NT2/D1 (cell line): ENCODE results near the gene IFITM5.

Experiments
- DNase-seq: peaks from one replicate; pipeline ENCODE4 v3.0.0-alpha.2; 2011; ENCODE audit warnings: low read depth, low spot score
- H3K27me3 ChIP-seq: 2 replicates; pipeline ENCODE4 v1.6.0; 2011; ENCODE audit warnings: mild to moderate bottlenecking; ENCODE audit not compliant: insufficient read length, insufficient read depth
- H3K36me3 ChIP-seq: 2 replicates; pipeline ENCODE4 v1.6.1; 2011; ENCODE audit warnings: mild to moderate bottlenecking, low read length, mixed read lengths; ENCODE audit not compliant: insufficient read depth, insufficient read length
- H3K4me1 ChIP-seq: 2 replicates; pipeline ENCODE4 v1.5.1; 2011; ENCODE audit not compliant: insufficient read depth, insufficient read length
- H3K4me3 ChIP-seq: 2 replicates; pipeline ENCODE4 v1.5.1; 2011; ENCODE audit warnings: low read depth; ENCODE audit not compliant: insufficient read length
- H3K9ac ChIP-seq: 2 replicates; pipeline ENCODE4 v1.6.0; 2011; ENCODE audit warnings: low read depth; ENCODE audit not compliant: insufficient read length
- H3K9me3 ChIP-seq: 2 replicates; pipeline ENCODE4 v1.5.1; 2011; ENCODE audit warnings: mild to moderate bottlenecking, low read length; ENCODE audit not compliant: insufficient read depth
- SUZ12 ChIP-seq: IDR thresholded peaks from 2 replicates; pipeline ENCODE4 v1.6.1; 2011; ENCODE audit not compliant: insufficient read length, insufficient read depth; ENCODE audit errors: extremely low read depth
- YY1 ChIP-seq: IDR thresholded peaks from 2 replicates; pipeline ENCODE4 v1.6.1; 2011; ENCODE audit not compliant: insufficient read length, insufficient read depth
- ZNF274 ChIP-seq: IDR thresholded peaks from 2 replicates; pipeline ENCODE4 v1.6.1; 2011; ENCODE audit warnings: mild to moderate bottlenecking, low read depth, low read length

IFITM5 gene

GRCh38 chr11:292211-293121 is 6.9 kb downstream of the IFITM5 start:
- H3K9ac ChIP-seq, result no peak overlapping the region
- no peaks in the 10 kb centered on the region for H3K9me3 ChIP-seq
- no peak overlapping the region for H3K4me3 ChIP-seq
- peaks cover 59% of the 10 kb centered on the region for H3K36me3 ChIP-seq
- TF ChIP-seq SUZ12 (no peak), YY1 (no peak), ZNF274 (no peak)
- H3K27me3 ChIP-seq, result peaks cover 11% of the 10 kb centered on the region
- DNase-seq, result no peak
- H3K4me1 ChIP-seq, result peaks cover 28% of the 10 kb centered on the region

- peaks cover 25% of the 10 kb centered on the region for H3K4me1 ChIP-seq
- no peak overlapping the region for H3K4me3 ChIP-seq
- peaks cover 59% of the 10 kb centered on the region for H3K36me3 ChIP-seq
- H3K27me3 ChIP-seq, result peaks cover 17% of the 10 kb centered on the region
- TF ChIP-seq YY1 (no peak), SUZ12 (no peak), ZNF274 (no peak)
- DNase-seq, result no peak
- H3K9ac ChIP-seq, result peak overlapping the region; percentile 37
- H3K9me3 ChIP-seq, result no peaks in the 10 kb centered on the region
These were observed 7.8 kb downstream of the IFITM5 start for GRCh38 chr11:291281-292210.

GRCh38 chr11:290621-291231 is 8.6 kb downstream of the IFITM5 start:
- peaks cover 27% of the 10 kb centered on the region for H3K4me1 ChIP-seq
- DNase-seq, result no peak
- H3K9me3 ChIP-seq, result no peaks in the 10 kb centered on the region
- TF ChIP-seq SUZ12 (no peak), YY1 (no peak), ZNF274 (no peak)
- peaks cover 17% of the 10 kb centered on the region for H3K27me3 ChIP-seq
- peak overlapping the region; percentile 37 for H3K9ac ChIP-seq
- H3K36me3 ChIP-seq, result peaks cover 53% of the 10 kb centered on the region
- H3K4me3 ChIP-seq, result no peak overlapping the region

GRCh38 chr11:289712-290620 is 9.4 kb downstream of the IFITM5 start:
- H3K4me3 ChIP-seq, result peak overlapping the region; percentile 32
- no peak for TF ChIP-seq SUZ12
- no peak for TF ChIP-seq YY1
- TF ChIP-seq ZNF274, result no peak
- no peaks in the 10 kb centered on the region for H3K9me3 ChIP-seq
- peaks cover 28% of the 10 kb centered on the region for H3K4me1 ChIP-seq
- H3K36me3 ChIP-seq, result peaks cover 46% of the 10 kb centered on the region
- peak overlapping the region; percentile 67 for H3K9ac ChIP-seq
- peaks cover 17% of the 10 kb centered on the region for H3K27me3 ChIP-seq
- DNase-seq, result no peak

GRCh38 chr11:289398-289711 is 10.0 kb downstream of the IFITM5 start:
- Histone ChIP-seq H3K36me3 (peaks cover 39% of the 10 kb centered on the region), H3K4me1 (peaks cover 29% of the 10 kb centered on the region), H3K9ac (peak overlapping the region; percentile 67), H3K9me3 (no peaks in the 10 kb centered on the region), H3K4me3 (peak overlapping the region; percentile 32), H3K27me3 (peaks cover 17% of the 10 kb centered on the region)
- DNase-seq, result no peak
- no peak for TF ChIP-seq YY1
- no peak for TF ChIP-seq ZNF274
- TF ChIP-seq SUZ12, result no peak

- peaks cover 31% of the 10 kb centered on the region for H3K4me1 ChIP-seq
- no peaks in the 10 kb centered on the region for H3K9me3 ChIP-seq
- H3K4me3 ChIP-seq, result peak within 1 kb of the TSS; percentile 59
- peaks cover 33% of the 10 kb centered on the region for H3K36me3 ChIP-seq
- peaks cover 17% of the 10 kb centered on the region for H3K27me3 ChIP-seq
- no peak for TF ChIP-seq ZNF274
- no peak for TF ChIP-seq SUZ12
- TF ChIP-seq YY1, result no peak
- no peak for DNase-seq
- H3K9ac ChIP-seq, result peak within 1 kb of the TSS; percentile 90
These were observed 10.6 kb downstream of the IFITM5 start, which contains the start of gene PGGHG for GRCh38 chr11:288478-289397. Gene PGGHG (plus strand): TSS chr11:289126. CDS start chr11:289817, 691 bp downstream.
